Ishikawa (cell line): ENCODE results near the gene D2HGDH.

ENCODE experiments used
- FOXM1 ChIP-seq: IDR thresholded peaks from 2 replicates; pipeline ENCODE4 v1.6.1; 2012; ENCODE audit warnings: low read depth, borderline replicate concordance
- RAD21 ChIP-seq: IDR thresholded peaks from 2 replicates; pipeline ENCODE4 v1.6.1; 2012; ENCODE audit warnings: low read depth
- TCF12 ChIP-seq: IDR thresholded peaks from 2 replicates; pipeline ENCODE4 v1.6.1; 2012; ENCODE audit warnings: low read depth
- TEAD4 ChIP-seq: IDR thresholded peaks from 2 replicates; pipeline ENCODE4 v1.6.1; 2012
- TF ChIP-seq, protein P1 (sequence below): IDR thresholded peaks from 2 replicates; pipeline ENCODE4 v1.6.1; 2012; ENCODE audit warnings: low read depth, mild to moderate bottlenecking
- TF ChIP-seq, protein P2 (sequence below): IDR thresholded peaks from 2 replicates; pipeline ENCODE4 v1.6.1; 2012

DNA sequence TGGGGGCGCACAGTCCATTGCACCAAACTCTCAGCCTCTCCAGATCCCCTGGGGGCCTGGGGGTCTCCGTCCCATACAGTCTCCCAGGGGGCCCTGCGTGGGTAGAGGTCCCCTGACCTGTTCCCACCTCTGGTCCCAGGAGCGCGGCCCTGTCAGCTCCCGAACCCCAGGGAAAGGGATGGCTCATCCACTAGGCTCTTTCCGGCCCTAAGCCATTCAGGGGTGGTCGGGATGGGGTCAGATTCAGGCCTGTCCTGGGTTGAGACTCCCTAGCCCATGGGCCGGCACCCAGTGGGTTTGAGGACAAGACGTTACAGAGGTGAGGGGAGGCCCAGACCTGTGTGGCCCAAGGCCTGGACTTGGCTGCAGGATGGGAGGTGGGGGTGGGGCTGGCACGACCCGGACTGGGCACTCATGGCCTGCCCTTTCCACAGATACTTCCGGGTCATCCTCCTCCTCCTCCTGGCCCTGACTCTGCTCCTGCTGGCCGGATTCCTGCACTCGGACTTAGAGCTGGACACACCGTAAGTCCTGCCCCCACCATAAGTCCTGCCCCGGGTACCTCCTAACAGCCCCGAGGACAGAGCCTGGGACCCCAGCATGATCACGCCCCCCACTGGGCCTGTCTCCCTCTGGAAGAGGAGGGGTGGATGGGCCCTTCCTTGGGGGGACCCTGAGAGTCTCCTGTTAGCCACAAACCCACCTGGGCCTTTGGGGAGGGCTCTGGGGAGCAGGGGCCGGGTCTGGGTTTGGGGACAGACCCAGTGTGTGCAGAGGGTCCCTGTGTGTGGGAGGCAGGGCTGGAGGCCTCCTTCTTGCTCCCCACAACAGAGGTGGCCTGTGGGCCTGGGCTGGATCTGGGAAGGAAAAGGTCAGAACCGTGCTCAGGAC, 64.4 kb downstream of the D2HGDH start:
- TF ChIP-seq TCF12 (no peak), RAD21 (no peak), FOXM1 (no peak), TEAD4 (no peak)
- TF ChIP-seq, protein P1, sequence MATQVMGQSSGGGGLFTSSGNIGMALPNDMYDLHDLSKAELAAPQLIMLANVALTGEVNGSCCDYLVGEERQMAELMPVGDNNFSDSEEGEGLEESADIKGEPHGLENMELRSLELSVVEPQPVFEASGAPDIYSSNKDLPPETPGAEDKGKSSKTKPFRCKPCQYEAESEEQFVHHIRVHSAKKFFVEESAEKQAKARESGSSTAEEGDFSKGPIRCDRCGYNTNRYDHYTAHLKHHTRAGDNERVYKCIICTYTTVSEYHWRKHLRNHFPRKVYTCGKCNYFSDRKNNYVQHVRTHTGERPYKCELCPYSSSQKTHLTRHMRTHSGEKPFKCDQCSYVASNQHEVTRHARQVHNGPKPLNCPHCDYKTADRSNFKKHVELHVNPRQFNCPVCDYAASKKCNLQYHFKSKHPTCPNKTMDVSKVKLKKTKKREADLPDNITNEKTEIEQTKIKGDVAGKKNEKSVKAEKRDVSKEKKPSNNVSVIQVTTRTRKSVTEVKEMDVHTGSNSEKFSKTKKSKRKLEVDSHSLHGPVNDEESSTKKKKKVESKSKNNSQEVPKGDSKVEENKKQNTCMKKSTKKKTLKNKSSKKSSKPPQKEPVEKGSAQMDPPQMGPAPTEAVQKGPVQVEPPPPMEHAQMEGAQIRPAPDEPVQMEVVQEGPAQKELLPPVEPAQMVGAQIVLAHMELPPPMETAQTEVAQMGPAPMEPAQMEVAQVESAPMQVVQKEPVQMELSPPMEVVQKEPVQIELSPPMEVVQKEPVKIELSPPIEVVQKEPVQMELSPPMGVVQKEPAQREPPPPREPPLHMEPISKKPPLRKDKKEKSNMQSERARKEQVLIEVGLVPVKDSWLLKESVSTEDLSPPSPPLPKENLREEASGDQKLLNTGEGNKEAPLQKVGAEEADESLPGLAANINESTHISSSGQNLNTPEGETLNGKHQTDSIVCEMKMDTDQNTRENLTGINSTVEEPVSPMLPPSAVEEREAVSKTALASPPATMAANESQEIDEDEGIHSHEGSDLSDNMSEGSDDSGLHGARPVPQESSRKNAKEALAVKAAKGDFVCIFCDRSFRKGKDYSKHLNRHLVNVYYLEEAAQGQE, result no peak
- TF ChIP-seq, protein P2, sequence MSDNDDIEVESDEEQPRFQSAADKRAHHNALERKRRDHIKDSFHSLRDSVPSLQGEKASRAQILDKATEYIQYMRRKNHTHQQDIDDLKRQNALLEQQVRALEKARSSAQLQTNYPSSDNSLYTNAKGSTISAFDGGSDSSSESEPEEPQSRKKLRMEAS, result no peak
